HG03378 (cell line): ENCODE results near the gene LRRC61.
"Not testable (repeated sequence)": the region's sequence is repeated elsewhere in the genome, so short reads cannot be mapped to it uniquely, and the experiment has no call there.

Experiments
- ATAC-seq: cut with Tn5 transposase; IDR thresholded peaks from one replicate; pipeline ENCODE4 v1.9.1; 2021; ENCODE audit warnings: mild to moderate bottlenecking, moderate library complexity; ENCODE audit not compliant: unreplicated experiment

The LRRC61 gene

DNA sequence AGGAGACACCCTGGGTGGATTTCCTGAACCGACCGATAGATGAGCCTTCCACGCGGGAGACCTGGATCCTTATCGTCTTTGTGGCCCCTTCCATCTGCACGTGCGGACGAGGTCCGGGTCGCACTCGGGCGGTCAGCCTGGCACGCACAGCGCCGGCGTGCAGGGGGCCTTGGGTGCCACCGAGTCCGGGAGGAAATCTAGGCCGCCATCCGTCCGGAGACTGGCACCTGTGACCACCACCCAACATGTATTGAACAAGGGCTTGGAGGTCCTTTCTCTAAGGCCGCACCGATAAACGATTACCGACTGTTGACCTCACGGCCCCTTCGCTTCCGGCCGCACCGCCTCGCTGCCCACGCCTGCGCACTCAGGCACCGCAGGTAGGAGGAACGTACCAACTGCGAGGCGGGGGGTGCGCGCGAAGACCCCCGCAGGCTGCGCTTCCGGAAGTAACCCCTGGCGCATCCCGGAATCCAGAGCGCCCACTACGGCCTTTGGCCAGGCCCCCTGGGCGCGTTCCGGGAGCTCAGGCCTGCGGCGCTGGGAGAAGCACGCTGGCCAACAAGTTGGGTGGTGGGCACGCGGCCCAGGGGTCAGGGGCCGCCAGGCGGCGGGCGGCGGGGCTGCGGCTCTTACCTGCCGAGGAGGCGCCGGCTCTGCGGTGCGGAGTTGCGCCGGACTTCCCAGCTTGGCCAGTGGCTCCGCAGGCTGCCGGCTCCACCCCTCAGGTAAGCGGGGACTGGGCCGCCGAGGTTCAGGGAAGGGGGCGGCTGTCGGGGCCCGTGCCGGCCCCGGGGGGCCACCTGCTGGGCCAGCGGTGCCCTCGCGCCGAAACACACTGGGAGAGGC is at the start of gene LRRC61, which contains the start of gene ACTR3C:
LRRC61 (plus strand) TSS at position 523 of the 849 bp plus-strand sequence. CDS start 13,507 bp downstream, outside the sequence.
ACTR3C (minus strand) TSS at position 713 of the 849 bp plus-strand sequence. CDS start 28,249 bp downstream, outside the sequence.
- peak; percentile 45 for ATAC-seq

GRCh38 chr7:150276132-150276695 is 46.9 kb upstream of the LRRC61 start:
- ATAC-seq: not testable (repeated sequence)

GRCh38 chr7:150278383-150278782 is 44.8 kb upstream of the LRRC61 start:
- not testable (repeated sequence) for ATAC-seq

- not testable (repeated sequence) for ATAC-seq
Measured at GRCh38 chr7:150281681-150282403, 41.3 kb upstream of the LRRC61 start.

GRCh38 chr7:150283111-150283510 is 40.0 kb upstream of the LRRC61 start:
- not testable (repeated sequence) for ATAC-seq

DNA sequence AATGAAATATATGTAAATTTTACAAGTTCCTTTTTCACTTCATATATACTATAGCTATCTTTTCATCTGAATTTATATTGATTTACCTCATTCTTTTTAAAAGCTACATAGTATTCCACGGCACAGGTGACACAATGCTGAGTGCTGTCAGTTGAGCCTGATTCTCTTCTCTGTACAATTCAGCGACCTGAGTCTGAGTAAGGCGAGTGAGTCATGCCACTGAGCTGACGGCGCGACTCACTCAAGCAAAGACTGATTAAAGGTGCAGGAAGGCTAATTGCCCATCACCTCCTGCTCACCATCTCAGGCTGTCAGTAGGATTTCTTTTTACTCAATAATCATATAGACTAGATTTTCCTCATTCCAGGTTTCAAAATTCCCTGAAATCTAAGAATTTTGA is 39.5 kb upstream of the LRRC61 start:
- not testable (repeated sequence) for ATAC-seq

DNA sequence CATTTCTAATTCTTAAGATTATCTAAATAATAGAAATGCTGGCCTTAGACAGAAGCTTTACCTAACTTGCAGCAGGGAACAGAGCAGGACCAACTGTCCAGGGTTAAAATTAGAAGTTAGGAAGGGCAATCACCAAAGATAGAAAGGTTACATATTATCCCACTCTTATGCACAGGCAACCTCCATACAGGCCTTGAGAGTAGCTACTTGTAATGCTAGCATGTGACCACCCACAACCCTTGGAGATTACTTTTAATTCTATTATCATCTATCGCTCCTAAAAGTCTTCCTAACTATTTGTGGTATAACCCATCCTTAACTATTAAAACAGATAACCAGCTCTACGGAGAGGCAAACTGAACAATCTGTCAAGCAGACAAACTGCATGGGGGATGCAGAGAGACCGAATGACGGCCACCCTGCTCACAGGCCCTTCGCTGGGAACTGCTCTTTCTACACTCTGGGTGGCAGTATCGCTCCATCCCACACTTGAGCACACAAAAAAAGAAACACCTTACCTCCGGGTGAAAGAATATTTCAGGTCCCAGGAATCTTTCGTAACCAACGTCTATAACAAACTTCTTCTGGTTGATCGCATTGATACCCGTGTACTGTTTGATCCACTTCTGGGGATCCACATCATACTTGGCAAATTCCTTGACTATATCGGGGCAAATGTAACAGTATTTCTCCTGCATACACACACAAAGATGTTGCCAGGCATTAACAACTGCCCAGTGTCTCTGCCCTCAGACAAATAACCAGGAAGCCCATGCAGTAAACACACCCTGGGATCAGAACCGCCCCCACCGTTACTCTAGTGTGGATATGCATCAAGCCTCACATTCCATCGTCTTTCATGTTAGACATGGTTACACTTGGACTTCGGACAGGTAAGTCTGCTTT is 37.1 kb upstream of the LRRC61 start:
- peak; percentile 47 for ATAC-seq

- ATAC-seq: not testable (repeated sequence)
Measured at GRCh38 chr7:150287815-150288214, 35.3 kb upstream of the LRRC61 start.

- ATAC-seq: not testable (repeated sequence)
Measured at GRCh38 chr7:150288816-150289215, 34.3 kb upstream of the LRRC61 start.

DNA sequence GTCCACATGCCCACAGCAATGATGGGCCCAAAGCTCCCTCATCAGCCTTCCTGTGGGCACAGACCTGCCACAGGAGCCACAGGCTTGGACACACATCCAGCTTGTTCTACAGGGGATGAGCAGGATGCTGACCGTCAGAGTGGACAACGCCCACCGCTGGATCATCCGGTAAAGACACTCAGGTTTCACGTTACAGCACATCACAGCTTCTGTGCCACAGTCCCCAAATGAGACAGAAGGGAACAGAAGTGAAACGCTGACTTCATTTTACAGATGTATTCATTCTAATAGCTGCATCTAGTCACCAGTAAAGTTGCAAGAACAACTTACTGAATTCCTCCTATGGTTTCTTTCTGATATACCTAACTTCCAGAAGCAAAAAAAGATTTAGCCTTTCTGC is 32.8 kb upstream of the LRRC61 start:
- not testable (repeated sequence) for ATAC-seq

- not testable (repeated sequence) for ATAC-seq
Measured at GRCh38 chr7:150295027-150295426, 28.1 kb upstream of the LRRC61 start.

DNA sequence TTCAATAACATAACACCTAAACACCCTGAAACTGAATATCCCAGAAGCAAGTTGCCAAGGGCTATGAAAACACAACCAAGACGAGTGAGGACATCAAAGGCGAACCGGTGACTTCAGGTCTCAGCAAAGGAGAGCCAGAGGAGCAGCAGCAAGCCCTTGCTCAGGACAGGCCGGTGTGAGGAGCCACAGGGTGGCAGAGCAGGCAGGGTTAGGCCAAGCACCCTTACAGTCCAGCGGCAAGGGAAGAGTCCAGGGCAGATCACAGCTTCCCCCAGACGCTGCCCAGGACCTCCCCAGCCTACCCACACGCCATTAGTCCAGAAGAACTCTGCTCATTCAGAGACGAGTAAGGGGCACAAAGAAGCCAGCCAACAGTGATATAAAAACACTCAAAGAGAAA is 27.5 kb upstream of the LRRC61 start:
- ATAC-seq: not testable (repeated sequence)

- ATAC-seq: not testable (repeated sequence)
Measured at GRCh38 chr7:150296802-150297201, 26.4 kb upstream of the LRRC61 start.

- ATAC-seq: not testable (repeated sequence)
Measured at GRCh38 chr7:150297978-150298377, 25.2 kb upstream of the LRRC61 start.

- not testable (repeated sequence) for ATAC-seq
Measured at GRCh38 chr7:150302908-150303310, 20.2 kb upstream of the LRRC61 start.

- ATAC-seq: not testable (repeated sequence)
Measured at GRCh38 chr7:150304499-150305258, 18.5 kb upstream of the LRRC61 start.

- ATAC-seq: not testable (repeated sequence)
Measured at GRCh38 chr7:150305259-150305902, 17.8 kb upstream of the LRRC61 start.

DNA sequence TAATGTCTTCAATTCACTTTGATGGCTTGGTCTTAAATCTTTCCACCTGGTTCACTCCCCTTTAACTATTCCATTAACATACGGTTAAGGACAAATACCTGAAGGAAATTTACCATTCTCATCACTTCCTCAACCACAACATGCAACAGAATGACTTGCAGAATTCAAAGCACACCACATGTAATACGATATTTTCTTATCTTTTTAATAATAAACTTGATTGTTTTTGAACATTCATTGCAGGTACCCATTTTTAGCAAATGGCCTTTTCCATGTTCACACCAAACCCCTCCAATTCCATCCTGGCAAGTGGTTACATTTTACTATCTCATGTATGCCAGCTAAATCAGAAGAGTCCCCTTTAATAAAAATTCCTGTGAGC is 17.3 kb upstream of the LRRC61 start:
- ATAC-seq: not testable (repeated sequence)

- ATAC-seq: not testable (repeated sequence)
Measured at GRCh38 chr7:150306377-150306776, 16.8 kb upstream of the LRRC61 start.
